Measurements from ENCODE around the gene SLC25A1.

The SLC25A1 gene

GRCh38 chr22:19180234-19180633 lies 1.7 kb upstream of the SLC25A1 start:
- no peak for DNase-seq

GRCh38 chr22:19179497-19180048 lies 1.0 kb upstream of the SLC25A1 start:
- DNase-seq: peak; percentile 84

GRCh38 chr22:19178065-19178656 lies 375 bp downstream of the SLC25A1 start:
- peak; percentile 64 for DNase-seq

- no peak for DNase-seq
Measured at GRCh38 chr22:19177164-19178064, 1.1 kb downstream of the SLC25A1 start.

- no peak for DNase-seq
Measured at GRCh38 chr22:19176732-19177131, 1.8 kb downstream of the SLC25A1 start.

GRCh38 chr22:19176175-19176643 lies 2.3 kb downstream of the SLC25A1 start:
- no peak for DNase-seq

GRCh38 chr22:19175602-19176174 lies 2.8 kb downstream of the SLC25A1 start:
- no peak for DNase-seq

- DNase-seq: no peak
Measured at GRCh38 chr22:19175026-19175601, 3.4 kb downstream of the SLC25A1 start.

GRCh38 chr22:19174106-19175025 lies 4.2 kb downstream of the SLC25A1 start:
- DNase-seq: no peak

- DNase-seq: no peak
Measured at GRCh38 chr22:19173047-19174035, 5.2 kb downstream of the SLC25A1 start.

- DNase-seq: no peak
Measured at GRCh38 chr22:19172213-19173046, 6.1 kb downstream of the SLC25A1 start.

- no peak for DNase-seq
Measured at GRCh38 chr22:19169947-19170318, 8.6 kb downstream of the SLC25A1 start.

GRCh38 chr22:19169002-19169946 lies 9.3 kb downstream of the SLC25A1 start:
- DNase-seq: no peak

GRCh38 chr22:19168088-19168890 lies 10.2 kb downstream of the SLC25A1 start:
- no peak for DNase-seq

GRCh38 chr22:19167106-19167869 lies 11.2 kb downstream of the SLC25A1 start:
- no peak for DNase-seq

GRCh38 chr22:19166421-19166820 lies 12.1 kb downstream of the SLC25A1 start:
- DNase-seq: no peak

GRCh38 chr22:19164425-19164824 lies 14.1 kb downstream of the SLC25A1 start:
- DNase-seq: no peak

All from femur (tissue), 1 donor.